T-helper 1 cell treated with Interleukin-12 subunit alpha and Interleukin-12 subunit beta and Interleukin-4 antibody, amounts not matched to agents 30 μg/mL and 1 μg/mL, for 36 hours (primary cell): ENCODE measurements around the gene RTN4RL1.

ENCODE experiments used
- H3K27ac Mint-ChIP-seq: one replicate; pipeline ENCODE4 v1.8.0; 2021; ENCODE audit warnings: mild to moderate bottlenecking, mixed read lengths
- H3K27me3 Mint-ChIP-seq: one replicate; pipeline ENCODE4 v1.8.0; 2021; ENCODE audit warnings: low read depth, mixed read lengths
- H3K36me3 Mint-ChIP-seq: one replicate; pipeline ENCODE4 v1.8.0; 2021; ENCODE audit warnings: low read depth, mixed read lengths
- H3K4me1 Mint-ChIP-seq: one replicate; pipeline ENCODE4 v1.8.0; 2021; ENCODE audit warnings: low read depth, mixed read lengths
- H3K4me3 Mint-ChIP-seq: one replicate; pipeline ENCODE4 v1.8.0; 2021; ENCODE audit warnings: mild to moderate bottlenecking, moderate library complexity, mixed read lengths
- H3K9me3 Mint-ChIP-seq: one replicate; pipeline ENCODE4 v1.8.0; 2021; ENCODE audit warnings: mixed read lengths

The RTN4RL1 gene, protein sequence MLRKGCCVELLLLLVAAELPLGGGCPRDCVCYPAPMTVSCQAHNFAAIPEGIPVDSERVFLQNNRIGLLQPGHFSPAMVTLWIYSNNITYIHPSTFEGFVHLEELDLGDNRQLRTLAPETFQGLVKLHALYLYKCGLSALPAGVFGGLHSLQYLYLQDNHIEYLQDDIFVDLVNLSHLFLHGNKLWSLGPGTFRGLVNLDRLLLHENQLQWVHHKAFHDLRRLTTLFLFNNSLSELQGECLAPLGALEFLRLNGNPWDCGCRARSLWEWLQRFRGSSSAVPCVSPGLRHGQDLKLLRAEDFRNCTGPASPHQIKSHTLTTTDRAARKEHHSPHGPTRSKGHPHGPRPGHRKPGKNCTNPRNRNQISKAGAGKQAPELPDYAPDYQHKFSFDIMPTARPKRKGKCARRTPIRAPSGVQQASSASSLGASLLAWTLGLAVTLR

GRCh38 chr17:2025220-2025621, at the start of gene RTN4RL1:
Gene RTN4RL1, minus strand, starts transcription at chr17:2025334. Its CDS starts 469 bp downstream, at chr17:2024865.
- H3K27me3 Mint-ChIP-seq, result peaks cover 62% of the 10 kb centered on the region

DNA sequence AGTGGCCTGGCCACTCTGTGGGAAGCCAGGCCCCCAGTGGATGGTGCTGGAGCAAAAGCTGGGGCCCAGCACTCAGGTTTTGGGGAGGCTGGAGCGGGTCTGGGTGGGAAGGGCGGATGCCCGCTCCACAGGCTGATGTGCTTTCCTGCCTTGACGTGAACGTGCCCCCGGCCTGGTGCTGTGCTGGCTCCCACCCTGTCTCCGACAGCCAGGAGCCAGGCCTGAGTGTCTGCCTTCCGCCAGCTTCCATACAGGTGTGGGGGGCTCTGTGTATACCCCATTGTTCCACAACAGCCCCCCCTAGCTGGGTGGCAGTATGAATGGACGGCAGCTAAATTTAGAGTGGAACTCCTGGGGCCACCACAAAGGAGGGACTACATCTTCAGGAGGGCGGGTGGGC, 49.8 kb upstream of the RTN4RL1 start:
- no peaks in the 10 kb centered on the region for H3K9me3 Mint-ChIP-seq
- peaks cover 35% of the 10 kb centered on the region for H3K4me1 Mint-ChIP-seq
- no peak overlapping the region for H3K27ac Mint-ChIP-seq
- no peaks in the 10 kb centered on the region for H3K27me3 Mint-ChIP-seq
- peaks cover 28% of the 10 kb centered on the region for H3K36me3 Mint-ChIP-seq
- no peak overlapping the region for H3K4me3 Mint-ChIP-seq

More at GRCh38 chr17:2025220-2025621, at the start of gene RTN4RL1:
- H3K4me1 Mint-ChIP-seq, result peaks cover 7% of the 10 kb centered on the region
- H3K9me3 Mint-ChIP-seq, result no peaks in the 10 kb centered on the region
- H3K4me3 Mint-ChIP-seq, result peak within 1 kb of the TSS; percentile 76
- no peak within 1 kb of the TSS for H3K27ac Mint-ChIP-seq
- H3K36me3 Mint-ChIP-seq, result no peaks in the 10 kb centered on the region

- peaks cover 46% of the 10 kb centered on the region for H3K4me1 Mint-ChIP-seq
Observed at GRCh38 chr17:2071455-2072281, 46.5 kb upstream of the RTN4RL1 start.

DNA sequence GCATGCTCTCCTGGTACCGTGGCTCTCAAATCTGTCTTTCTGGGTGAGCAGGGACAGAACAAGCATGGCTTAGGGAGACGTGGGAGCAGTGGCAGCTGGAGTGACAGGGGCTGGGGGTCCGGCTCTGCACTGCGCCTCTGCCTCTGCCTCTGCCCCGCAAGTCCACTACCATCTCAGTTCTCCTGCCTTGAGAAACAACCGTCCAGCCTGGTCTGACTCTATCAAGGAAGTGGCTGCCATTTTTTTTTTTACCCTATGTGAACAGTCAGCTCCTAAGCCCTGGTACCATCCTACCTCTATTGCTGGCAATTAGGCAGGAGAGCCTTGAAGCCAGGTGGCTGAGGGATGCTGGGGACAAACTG, 45.9 kb upstream of the RTN4RL1 start:
- H3K4me1 Mint-ChIP-seq, result peaks cover 46% of the 10 kb centered on the region
- peak overlapping the region; percentile 88 for H3K27ac Mint-ChIP-seq
- no peaks in the 10 kb centered on the region for H3K27me3 Mint-ChIP-seq
- H3K36me3 Mint-ChIP-seq, result peaks cover 20% of the 10 kb centered on the region
- no peak overlapping the region for H3K4me3 Mint-ChIP-seq
- H3K9me3 Mint-ChIP-seq, result no peaks in the 10 kb centered on the region

More at GRCh38 chr17:2071455-2072281, 46.5 kb upstream of the RTN4RL1 start:
- no peak overlapping the region for H3K4me3 Mint-ChIP-seq
- H3K9me3 Mint-ChIP-seq, result no peaks in the 10 kb centered on the region
- H3K27me3 Mint-ChIP-seq, result no peaks in the 10 kb centered on the region
- peak overlapping the region; percentile 88 for H3K27ac Mint-ChIP-seq
- peaks cover 21% of the 10 kb centered on the region for H3K36me3 Mint-ChIP-seq

DNA sequence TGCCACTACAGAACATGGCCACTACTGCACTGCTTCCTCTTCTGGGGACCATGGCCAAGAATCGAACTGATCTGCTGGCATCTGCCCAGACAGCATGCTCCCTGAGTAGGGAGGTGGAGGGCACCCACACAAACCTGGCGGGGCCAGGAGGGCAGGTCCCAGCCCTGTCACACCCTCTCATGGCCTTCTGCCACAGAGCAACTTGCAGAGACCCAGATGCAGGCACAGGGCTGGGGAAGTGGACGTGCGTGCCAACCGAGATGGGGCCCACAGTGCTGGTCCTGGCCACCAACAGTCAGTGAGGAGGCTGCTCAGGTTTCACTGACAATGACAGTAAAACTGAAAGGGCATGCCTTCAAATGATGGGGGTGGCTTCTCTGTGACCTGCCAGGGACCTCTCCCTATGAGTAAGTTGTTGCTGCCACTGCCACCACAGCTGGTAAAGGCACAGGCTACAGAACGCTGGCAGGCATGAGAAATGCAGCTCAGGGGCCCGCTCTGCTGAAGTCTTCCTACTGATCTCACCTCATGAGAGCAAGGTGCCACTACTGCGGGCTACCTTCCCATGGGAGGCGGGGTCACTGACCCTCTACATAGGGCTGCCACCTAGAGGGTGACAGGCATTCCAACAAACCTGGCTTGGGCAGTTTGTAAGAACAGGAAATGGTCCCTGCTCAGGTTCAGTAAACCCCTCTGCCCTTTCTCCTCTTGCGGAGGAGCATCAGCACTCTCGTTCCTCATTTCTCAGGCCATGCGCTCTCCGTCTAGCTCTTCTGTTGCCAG, 45.3 kb upstream of the RTN4RL1 start:
- H3K4me1 Mint-ChIP-seq, result peaks cover 45% of the 10 kb centered on the region
- no peaks in the 10 kb centered on the region for H3K9me3 Mint-ChIP-seq
- H3K27me3 Mint-ChIP-seq, result no peaks in the 10 kb centered on the region
- peak overlapping the region; percentile 88 for H3K27ac Mint-ChIP-seq
- peak overlapping the region; percentile 41 for H3K4me3 Mint-ChIP-seq
- H3K36me3 Mint-ChIP-seq, result peaks cover 23% of the 10 kb centered on the region

GRCh38 chr17:2068519-2069051, 43.5 kb upstream of the RTN4RL1 start:
- Mint-ChIP-seq H3K9me3 (no peaks in the 10 kb centered on the region), H3K4me1 (peaks cover 51% of the 10 kb centered on the region), H3K36me3 (peaks cover 34% of the 10 kb centered on the region), H3K4me3 (no peak overlapping the region), H3K27me3 (no peaks in the 10 kb centered on the region), H3K27ac (peak overlapping the region; percentile 88)

DNA sequence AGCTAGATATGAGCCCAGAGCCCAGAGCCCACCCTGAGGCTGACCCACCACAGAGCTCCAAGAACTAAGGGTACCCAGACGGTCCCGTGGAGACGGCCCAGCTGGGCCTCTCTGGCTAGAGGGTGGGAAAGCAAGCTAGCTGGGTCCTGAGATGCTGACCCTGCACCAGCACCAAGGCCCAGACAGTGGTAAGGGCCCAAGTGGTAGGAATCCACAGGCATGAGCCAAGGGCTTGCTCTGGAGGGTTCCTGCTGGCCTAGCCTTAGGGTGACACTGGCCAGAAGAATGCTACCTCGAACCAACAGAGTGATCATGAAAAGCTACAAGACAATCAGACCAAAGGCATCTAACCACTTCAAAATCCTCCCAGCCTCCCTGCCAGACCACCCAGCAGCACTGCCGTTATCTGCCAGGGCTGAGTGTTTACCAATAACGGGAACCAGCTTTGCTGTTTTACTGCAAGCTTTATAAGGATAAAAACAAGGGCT, 42.9 kb upstream of the RTN4RL1 start:
- Mint-ChIP-seq H3K36me3 (peaks cover 35% of the 10 kb centered on the region), H3K27ac (peak overlapping the region; percentile 41), H3K9me3 (no peaks in the 10 kb centered on the region), H3K4me1 (peaks cover 51% of the 10 kb centered on the region), H3K4me3 (no peak overlapping the region), H3K27me3 (no peaks in the 10 kb centered on the region)

DNA sequence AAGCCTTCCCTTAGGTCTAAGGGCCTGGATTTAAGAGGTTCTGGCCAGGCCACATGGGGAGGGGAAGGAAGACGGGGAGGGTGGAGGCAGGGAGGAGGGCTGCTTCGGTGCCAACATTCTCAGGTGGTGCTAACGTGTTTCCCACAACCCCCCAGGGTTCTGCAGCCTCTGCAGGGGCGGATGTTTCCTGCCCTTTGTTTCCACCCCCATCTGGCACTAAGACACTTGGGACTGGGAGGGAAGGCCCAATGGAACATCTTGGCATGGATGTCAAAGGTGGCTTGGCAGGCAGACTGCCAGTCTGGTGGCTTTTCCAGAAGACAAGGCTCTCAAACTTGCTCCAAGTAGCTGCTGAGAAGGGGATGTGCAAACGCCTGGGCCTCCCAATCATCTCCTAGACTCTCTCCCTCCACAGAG, 42.5 kb upstream of the RTN4RL1 start:
- peaks cover 36% of the 10 kb centered on the region for H3K36me3 Mint-ChIP-seq
- H3K4me3 Mint-ChIP-seq, result no peak overlapping the region
- H3K27ac Mint-ChIP-seq, result no peak overlapping the region
- no peaks in the 10 kb centered on the region for H3K9me3 Mint-ChIP-seq
- peaks cover 50% of the 10 kb centered on the region for H3K4me1 Mint-ChIP-seq
- H3K27me3 Mint-ChIP-seq, result no peaks in the 10 kb centered on the region

DNA sequence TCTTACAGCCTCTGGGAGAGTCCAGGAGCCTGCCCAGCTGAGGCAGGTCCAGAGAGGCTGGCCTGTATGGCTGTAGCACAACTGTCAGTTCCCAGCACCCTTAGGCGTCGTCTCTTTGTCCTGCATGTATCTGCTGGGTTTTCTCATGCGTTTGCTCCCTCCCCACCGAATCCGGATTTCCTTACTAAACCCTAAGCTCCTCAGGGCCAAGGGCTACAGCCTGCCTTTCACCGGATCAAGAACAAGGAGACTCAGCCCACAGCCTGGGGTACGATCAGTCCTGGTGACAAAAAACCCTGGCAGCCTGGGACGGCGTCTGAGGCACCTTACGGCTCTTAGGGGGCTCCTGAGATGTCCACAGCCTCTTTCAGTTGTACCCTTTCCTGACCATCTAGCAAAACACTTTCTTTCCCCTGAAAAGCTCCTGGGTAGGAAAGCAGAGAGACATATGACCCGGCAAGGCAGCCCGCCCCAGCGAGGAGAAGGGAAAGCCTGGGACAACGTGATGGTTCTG, 42.0 kb upstream of the RTN4RL1 start:
- Mint-ChIP-seq H3K36me3 (peaks cover 41% of the 10 kb centered on the region), H3K27ac (no peak overlapping the region), H3K4me3 (no peak overlapping the region), H3K27me3 (no peaks in the 10 kb centered on the region), H3K4me1 (peaks cover 54% of the 10 kb centered on the region), H3K9me3 (no peaks in the 10 kb centered on the region)

- peak overlapping the region; percentile 32 for H3K27ac Mint-ChIP-seq
- peaks cover 52% of the 10 kb centered on the region for H3K4me1 Mint-ChIP-seq
- no peak overlapping the region for H3K4me3 Mint-ChIP-seq
- H3K36me3 Mint-ChIP-seq, result peaks cover 46% of the 10 kb centered on the region
- H3K9me3 Mint-ChIP-seq, result no peaks in the 10 kb centered on the region
- no peaks in the 10 kb centered on the region for H3K27me3 Mint-ChIP-seq
Observed at GRCh38 chr17:2065949-2066400, 40.8 kb upstream of the RTN4RL1 start.

GRCh38 chr17:2064980-2065785, 40.0 kb upstream of the RTN4RL1 start:
- peaks cover 51% of the 10 kb centered on the region for H3K4me1 Mint-ChIP-seq
- no peak overlapping the region for H3K4me3 Mint-ChIP-seq
- no peaks in the 10 kb centered on the region for H3K27me3 Mint-ChIP-seq
- H3K27ac Mint-ChIP-seq, result peak overlapping the region; percentile 78
- H3K36me3 Mint-ChIP-seq, result peaks cover 51% of the 10 kb centered on the region
- H3K9me3 Mint-ChIP-seq, result no peaks in the 10 kb centered on the region

- no peaks in the 10 kb centered on the region for H3K9me3 Mint-ChIP-seq
- H3K4me1 Mint-ChIP-seq, result peaks cover 50% of the 10 kb centered on the region
- H3K27me3 Mint-ChIP-seq, result no peaks in the 10 kb centered on the region
- peaks cover 50% of the 10 kb centered on the region for H3K36me3 Mint-ChIP-seq
- no peak overlapping the region for H3K4me3 Mint-ChIP-seq
- H3K27ac Mint-ChIP-seq, result peak overlapping the region; percentile 78
Observed at GRCh38 chr17:2064520-2064971, 39.4 kb upstream of the RTN4RL1 start.

DNA sequence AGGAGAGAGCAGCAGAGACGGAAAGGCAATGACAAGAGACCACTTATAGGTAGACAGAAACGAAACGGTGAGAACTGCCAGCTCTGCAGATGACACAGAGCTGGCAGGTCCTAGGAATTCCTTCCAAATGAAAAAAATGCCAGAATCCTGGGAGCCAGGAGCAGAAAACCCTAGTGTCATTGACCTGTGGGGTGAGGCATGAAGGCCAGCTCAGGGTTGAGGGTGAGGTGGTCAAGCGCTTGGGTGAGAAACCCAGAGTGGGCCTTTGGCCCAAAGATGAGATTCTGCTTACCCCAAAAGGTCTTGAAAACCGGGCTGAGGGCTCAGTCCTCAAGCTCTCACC, 39.0 kb upstream of the RTN4RL1 start:
- peaks cover 48% of the 10 kb centered on the region for H3K4me1 Mint-ChIP-seq
- H3K9me3 Mint-ChIP-seq, result no peaks in the 10 kb centered on the region
- peak overlapping the region; percentile 78 for H3K27ac Mint-ChIP-seq
- H3K4me3 Mint-ChIP-seq, result no peak overlapping the region
- peaks cover 52% of the 10 kb centered on the region for H3K36me3 Mint-ChIP-seq
- H3K27me3 Mint-ChIP-seq, result no peaks in the 10 kb centered on the region
